Breast epithelium (tissue), 3 donors: Measurements from ENCODE around the gene PCNX2.

Experiments used
- CTCF ChIP-seq, 3 donors: fragments of 450-650 bp; IDR thresholded peaks; one replicate each; pipeline ENCODE4 v1.5.1; 2016 to 2017; ENCODE audit warnings: antibody characterized with exemption in 3 of 3, mild to moderate bottlenecking in 3 of 3, moderate library complexity in 3 of 3
- POLR2A ChIP-seq: fragments of 450-650 bp; IDR thresholded peaks from one replicate; pipeline ENCODE4 v1.6.1; 2016; ENCODE audit warnings: antibody characterized with exemption, mild to moderate bottlenecking, moderate library complexity
- POLR2AphosphoS5 ChIP-seq, 3 donors: sonication (generic); formaldehyde crosslinking; IDR thresholded peaks; one replicate each; pipeline ENCODE4 v1.6.1; 2017; ENCODE audit warnings: antibody characterized with exemption in 3 of 3

- TF ChIP-seq CTCF (IDR thresholded peaks at IDR 0.05) (no peak), POLR2A (no peak), POLR2AphosphoS5 (IDR thresholded peaks at IDR 0.05) (no peak)
These were observed 217.1 kb downstream of the PCNX2 start for GRCh38 chr1:233078396-233078795.
